Measurements from ENCODE around the gene ANKRD17.

Gene ANKRD17

GRCh38 chr4:73053974-73054480 lies 204.6 kb downstream of the ANKRD17 start:
- no peak for DNase-seq (ENCODE audit: low read depth)

- no peak for DNase-seq (ENCODE audit: low read depth)
These were observed 205.5 kb downstream of the ANKRD17 start for GRCh38 chr4:73053076-73053475.

GRCh38 chr4:73051625-73052024 lies 207.0 kb downstream of the ANKRD17 start:
- DNase-seq (ENCODE audit: low read depth) = no peak

DNA sequence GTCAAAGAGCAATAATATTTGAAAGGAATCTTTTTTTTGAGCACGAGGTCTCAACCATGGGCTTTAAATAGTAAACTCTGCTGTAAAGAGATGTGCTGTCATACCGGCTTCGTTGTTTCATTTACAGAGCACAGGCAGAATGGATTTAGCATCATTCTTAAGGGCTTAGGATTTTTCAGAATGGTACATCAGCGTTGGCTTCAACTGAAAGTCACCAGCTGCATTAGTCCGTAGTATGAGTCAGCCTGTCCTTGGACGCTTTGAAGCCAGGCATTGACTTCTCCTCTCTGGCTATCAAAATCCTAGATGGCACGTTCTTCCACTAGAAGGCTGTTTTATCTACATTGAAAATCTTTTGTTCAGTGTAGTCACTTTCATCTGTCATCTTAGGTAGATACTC lies 212.7 kb downstream of the ANKRD17 start:
- DNase-seq (ENCODE audit: low read depth) = no peak

- DNase-seq (ENCODE audit: low read depth) = no peak
These were observed 221.5 kb downstream of the ANKRD17 start for GRCh38 chr4:73037057-73037456.

- DNase-seq (ENCODE audit: low read depth) = no peak
These were observed 222.5 kb downstream of the ANKRD17 start for GRCh38 chr4:73036123-73036522.

DNA sequence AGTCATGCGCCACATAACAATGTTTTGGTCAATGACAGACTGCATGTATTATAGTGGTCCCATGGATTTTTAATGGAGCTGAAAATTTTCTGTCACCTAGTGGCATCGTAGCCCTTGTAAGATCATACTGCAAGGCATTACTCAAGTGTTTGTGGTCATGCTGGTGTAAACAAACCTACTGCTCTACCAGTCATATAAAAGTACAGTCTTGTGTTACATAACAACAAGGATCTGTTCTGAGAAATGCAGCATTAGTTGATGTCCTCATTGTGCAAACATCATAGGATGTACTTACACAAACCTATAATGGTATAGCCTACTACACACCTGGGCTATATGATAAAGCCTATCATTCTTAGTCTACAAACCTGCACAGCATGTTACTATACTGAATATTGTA lies 223.7 kb downstream of the ANKRD17 start:
- DNase-seq (ENCODE audit: low read depth) = no peak

DNA sequence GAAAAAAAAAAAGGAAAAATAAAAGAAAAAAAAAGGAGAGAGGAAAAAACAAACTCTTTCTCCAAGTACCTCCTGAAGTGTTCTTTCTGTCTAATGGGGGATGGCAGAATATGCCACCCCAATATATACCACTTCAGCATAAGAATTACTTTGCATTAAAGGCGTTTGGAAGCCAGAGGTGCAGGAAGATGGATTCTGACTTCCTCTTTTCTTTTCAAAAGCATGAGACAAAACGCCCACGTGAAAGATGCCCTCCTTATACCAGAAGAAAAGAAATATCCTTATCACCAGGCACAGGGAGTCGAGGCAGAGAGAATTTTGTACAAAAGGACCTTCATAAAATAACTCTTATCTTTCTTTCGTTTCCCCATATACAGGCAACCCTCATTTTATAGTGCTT lies 230.0 kb downstream of the ANKRD17 start:
- DNase-seq (ENCODE audit: low read depth) = no peak
